ENCODE measurements around the gene DHX8. TPM values are rescaled to one million over a fixed set of nuclear protein-coding genes. Genes with fewer than 3 reads are reported as not detected.
"Not testable (repeated sequence)": the region's sequence is repeated elsewhere in the genome, so short reads cannot be mapped to it uniquely, and the experiment has no call there.

DHX8 gene
- total RNA-seq, 1 donor from 2014 or later, result 71.9 TPM

- TF ChIP-seq, protein P1, sequence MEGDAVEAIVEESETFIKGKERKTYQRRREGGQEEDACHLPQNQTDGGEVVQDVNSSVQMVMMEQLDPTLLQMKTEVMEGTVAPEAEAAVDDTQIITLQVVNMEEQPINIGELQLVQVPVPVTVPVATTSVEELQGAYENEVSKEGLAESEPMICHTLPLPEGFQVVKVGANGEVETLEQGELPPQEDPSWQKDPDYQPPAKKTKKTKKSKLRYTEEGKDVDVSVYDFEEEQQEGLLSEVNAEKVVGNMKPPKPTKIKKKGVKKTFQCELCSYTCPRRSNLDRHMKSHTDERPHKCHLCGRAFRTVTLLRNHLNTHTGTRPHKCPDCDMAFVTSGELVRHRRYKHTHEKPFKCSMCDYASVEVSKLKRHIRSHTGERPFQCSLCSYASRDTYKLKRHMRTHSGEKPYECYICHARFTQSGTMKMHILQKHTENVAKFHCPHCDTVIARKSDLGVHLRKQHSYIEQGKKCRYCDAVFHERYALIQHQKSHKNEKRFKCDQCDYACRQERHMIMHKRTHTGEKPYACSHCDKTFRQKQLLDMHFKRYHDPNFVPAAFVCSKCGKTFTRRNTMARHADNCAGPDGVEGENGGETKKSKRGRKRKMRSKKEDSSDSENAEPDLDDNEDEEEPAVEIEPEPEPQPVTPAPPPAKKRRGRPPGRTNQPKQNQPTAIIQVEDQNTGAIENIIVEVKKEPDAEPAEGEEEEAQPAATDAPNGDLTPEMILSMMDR (IDR thresholded peaks at IDR 0.05; ENCODE audit: partially characterized antibody, unreplicated experiment), result no peak
- peaks cover 10% of the 10 kb centered on the region for H3K27me3 Mint-ChIP-seq (ENCODE audit: unreplicated experiment)
- H3K9me3 Mint-ChIP-seq (ENCODE audit: unreplicated experiment), result peaks cover 11% of the 10 kb centered on the region
- no peak overlapping the region for H3K27ac Mint-ChIP-seq (ENCODE audit: unreplicated experiment)
- no peak for DNase-seq
- no peak overlapping the region for H3K4me3 Mint-ChIP-seq (ENCODE audit: unreplicated experiment)
- peaks cover 7% of the 10 kb centered on the region for H3K4me1 Mint-ChIP-seq (ENCODE audit: low read depth, unreplicated experiment)
- peaks cover 3% of the 10 kb centered on the region for H3K36me3 Mint-ChIP-seq (ENCODE audit: unreplicated experiment)
Observed at GRCh38 chr17:43448720-43449469, 34.9 kb upstream of the DHX8 start.

- Mint-ChIP-seq H3K36me3 (ENCODE audit: unreplicated experiment) (peaks cover 3% of the 10 kb centered on the region), H3K9me3 (ENCODE audit: unreplicated experiment) (peaks cover 12% of the 10 kb centered on the region), H3K27ac (ENCODE audit: unreplicated experiment) (no peak overlapping the region), H3K4me1 (ENCODE audit: low read depth, unreplicated experiment) (peaks cover 4% of the 10 kb centered on the region), H3K27me3 (ENCODE audit: unreplicated experiment) (peaks cover 10% of the 10 kb centered on the region), H3K4me3 (ENCODE audit: unreplicated experiment) (no peak overlapping the region)
- no peak for DNase-seq
- TF ChIP-seq, protein P1 (IDR thresholded peaks at IDR 0.05; ENCODE audit: partially characterized antibody, unreplicated experiment), result no peak
Observed at GRCh38 chr17:43449470-43450248, 34.1 kb upstream of the DHX8 start.

DNA sequence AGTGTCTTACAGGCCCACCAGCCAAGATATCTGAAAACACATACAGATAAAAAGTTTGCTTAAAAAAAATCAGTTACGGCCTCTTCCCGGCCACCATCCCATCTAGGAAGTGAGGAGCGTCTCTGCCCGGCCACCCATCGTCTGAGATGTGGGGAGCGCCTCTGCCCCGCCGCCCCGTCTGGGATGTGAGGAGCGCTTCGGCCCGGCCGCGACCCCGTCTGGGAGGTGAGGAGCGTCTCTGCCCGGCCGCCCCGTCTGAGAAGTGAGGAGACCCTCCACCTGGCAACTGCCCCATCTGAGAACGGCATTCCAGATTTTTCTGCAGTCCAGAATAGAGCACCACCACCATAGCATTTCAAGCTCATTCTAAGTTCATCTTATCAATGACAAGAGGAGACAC, 33.0 kb upstream of the DHX8 start:
- not testable (repeated sequence) for H3K4me3 Mint-ChIP-seq (ENCODE audit: unreplicated experiment); H3K36me3 Mint-ChIP-seq (ENCODE audit: unreplicated experiment); H3K27ac Mint-ChIP-seq (ENCODE audit: unreplicated experiment); H3K4me1 Mint-ChIP-seq (ENCODE audit: low read depth, unreplicated experiment); DNase-seq; H3K27me3 Mint-ChIP-seq (ENCODE audit: unreplicated experiment)
- H3K9me3 Mint-ChIP-seq (ENCODE audit: unreplicated experiment), result peaks cover 15% of the 10 kb centered on the region

GRCh38 chr17:43451741-43452140, 32.0 kb upstream of the DHX8 start:
- H3K36me3 Mint-ChIP-seq (ENCODE audit: unreplicated experiment); H3K27ac Mint-ChIP-seq (ENCODE audit: unreplicated experiment); DNase-seq; H3K4me3 Mint-ChIP-seq (ENCODE audit: unreplicated experiment): not testable (repeated sequence)
- peaks cover 16% of the 10 kb centered on the region for H3K9me3 Mint-ChIP-seq (ENCODE audit: unreplicated experiment)
- H3K4me1 Mint-ChIP-seq (ENCODE audit: low read depth, unreplicated experiment), result peaks cover 12% of the 10 kb centered on the region
- peaks cover 11% of the 10 kb centered on the region for H3K27me3 Mint-ChIP-seq (ENCODE audit: unreplicated experiment)

GRCh38 chr17:43453331-43453812, 30.4 kb upstream of the DHX8 start:
- peak overlapping the region; percentile 63 for H3K27ac Mint-ChIP-seq (ENCODE audit: unreplicated experiment)
- no peak overlapping the region for H3K4me3 Mint-ChIP-seq (ENCODE audit: unreplicated experiment)

More at GRCh38 chr17:43453331-43453812, 30.4 kb upstream of the DHX8 start:
- H3K36me3 Mint-ChIP-seq (ENCODE audit: unreplicated experiment), result peaks cover 3% of the 10 kb centered on the region
- H3K9me3 Mint-ChIP-seq (ENCODE audit: unreplicated experiment), result peaks cover 15% of the 10 kb centered on the region
- TF ChIP-seq, protein P1 (IDR thresholded peaks at IDR 0.05; ENCODE audit: partially characterized antibody, unreplicated experiment), result no peak
- peaks cover 12% of the 10 kb centered on the region for H3K27me3 Mint-ChIP-seq (ENCODE audit: unreplicated experiment)
- peaks cover 23% of the 10 kb centered on the region for H3K4me1 Mint-ChIP-seq (ENCODE audit: low read depth, unreplicated experiment)
- DNase-seq, result no peak
